Right lobe of liver (tissue), 6 donors: Measurements from ENCODE around the gene CCDC15. TPM values are rescaled to one million over a fixed set of nuclear protein-coding genes. Genes with fewer than 3 reads are reported as not detected.

Experiments used
- ATAC-seq, 4 donors: fragments of 200-7000 bp; cut with Tn5 transposase; one replicate each; pipeline ENCODE4 v1.9.1; 2020; ENCODE audit warnings: mild to moderate bottlenecking in 4 of 4, moderate library complexity in 4 of 4
- DNase-seq, 3 donors: peaks; one replicate each; pipeline ENCODE4 v3.0.0-alpha.2; 2020
- H3K27ac ChIP-seq, 3 donors: fragments of 200-600 bp; one replicate each; pipeline ENCODE4 v1.8.0; 2022
- H3K27me3 ChIP-seq, 2 donors: fragments of 200-600 bp; one replicate each; pipeline ENCODE4 v1.8.0; 2022
- H3K36me3 ChIP-seq, 4 donors: fragments of 200-600 bp; sonication (generic) in 1 of 4; one replicate each; pipeline versions ENCODE4 v1.5.1 to v1.8.0; 2017 to 2022; ENCODE audit warnings: control low read depth in 1 of 4
- H3K4me1 ChIP-seq, 4 donors: fragments of 200-600 bp; sonication (generic) in 1 of 4; one replicate each; pipeline versions ENCODE4 v1.5.1 to v1.8.0; 2017 to 2022; ENCODE audit warnings: control low read depth in 1 of 4
- H3K4me3 ChIP-seq, 3 donors: fragments of 200-600 bp; one replicate each; pipeline ENCODE4 v1.8.0; 2022
- H3K9me3 ChIP-seq, 4 donors: fragments of 200-600 bp; sonication (generic) in 1 of 4; one replicate each; pipeline versions ENCODE4 v1.5.1 to v1.8.0; 2017 to 2022; ENCODE audit warnings: control low read depth in 1 of 4
- CTCF ChIP-seq, 4 donors: fragments of 200-600 bp in 3 of 4; fragments of 450-650 bp in 1 of 4; IDR thresholded peaks; one replicate each; pipeline versions ENCODE4 v1.5.1 to v1.8.0; 2016 to 2022; ENCODE audit warnings: antibody characterized with exemption in 4 of 4, mild to moderate bottlenecking in 2 of 4
- POLR2A ChIP-seq: fragments of 450-650 bp; IDR thresholded peaks from one replicate; pipeline ENCODE4 v1.6.1; 2017; ENCODE audit warnings: antibody characterized with exemption, mild to moderate bottlenecking
- whole genome bisulfite sequencing: methylation state at CpG from one replicate; pipeline ENCODE4 v1.1.6; 2018; ENCODE audit warnings: low coverage, low lambda C conversion rate; ENCODE audit not compliant: insufficient coverage; ENCODE audit errors: missing lambda C conversion rate; 5-methylcytosine and 5-hydroxymethylcytosine counted together
- intact Hi-C, 2 donors: fragments of 100-400 bp; cut with DNase I; formaldehyde crosslinking; loops; one replicate each; pipeline versions ENCODE4 v1.11.2 to v1.14.1; 2022
- total RNA-seq, 6 experiments: library from RNA; depleted of rRNA in 2 of 6; stranded (reverse); fragments of >200 nt in 2 of 6; fragmentation: NEBNext Ultra II Directional in 3 of 6; extraction: Animal tissue kit (Norgen Biotek cat#: 25700) in 3 of 6; gene quantifications; one replicate each; pipeline versions ENCODE4 v1.1.0 to v1.2.4, GENCODE V29; 2016 to 2023
- donor health status: DM: no; HTN: yes; CAD: no.
- donor health status: DM: no; HTN: no; CAD: no.
- donor health status: DM: no; HTN: no; CAD: no.
- donor health status: DM: no; HTN: yes; CAD: no.
- donor health status: DM: no; HTN: yes; CAD: no.

The CCDC15 gene
- total RNA-seq, 6 experiments from 2014 or later: 0.57 to 1.8 (median 0.70) TPM

GRCh38 chr11:125071846-125072217 is 117.8 kb downstream of the CCDC15 start:
- Histone ChIP-seq H3K4me3 (no peak overlapping the region), H3K9me3 (no peaks in the 10 kb centered on the region), H3K36me3 (no peaks in the 10 kb centered on the region), H3K4me1 (peaks cover 0 to 3% (median 0%) of the 10 kb centered on the region in 4 donors), H3K27me3 (no peaks in the 10 kb centered on the region), H3K27ac (peak overlapping the region in 2 of 3 donors; percentile 26 to 47)
- 60% methylated on average over 3 of the region's 6 CpGs for WGBS
- ATAC-seq: no peak
- DNase-seq: no peak
- TF ChIP-seq POLR2A (no peak), CTCF (IDR thresholded peaks at IDR 0.05) (no peak)
- intact Hi-C loops: no loop called here

GRCh38 chr11:125072218-125072960 is 118.4 kb downstream of the CCDC15 start:
- TF ChIP-seq POLR2A (no peak), CTCF (IDR thresholded peaks at IDR 0.05) (no peak)
- H3K27me3 ChIP-seq: no peaks in the 10 kb centered on the region
- no peaks in the 10 kb centered on the region for H3K9me3 ChIP-seq
- intact Hi-C loops: no loop called here
- H3K4me3 ChIP-seq: no peak overlapping the region
- H3K4me1 ChIP-seq: peaks cover 0 to 3% (median 0%) of the 10 kb centered on the region in 4 donors
- no peaks in the 10 kb centered on the region for H3K36me3 ChIP-seq
- ATAC-seq (peak; percentile 22 to 45 (median 36)), DNase-seq (peak in 1 of 3 donors; percentile 19)
- 68% methylated on average over 10 of the region's 12 CpGs for WGBS
- H3K27ac ChIP-seq: peak overlapping the region in 1 of 3 donors; percentile 26

GRCh38 chr11:125072961-125073590 is 119.1 kb downstream of the CCDC15 start:
- Histone ChIP-seq H3K36me3 (no peaks in the 10 kb centered on the region), H3K9me3 (no peaks in the 10 kb centered on the region), H3K4me3 (no peak overlapping the region), H3K4me1 (peaks cover 0 to 3% (median 0%) of the 10 kb centered on the region in 4 donors), H3K27me3 (no peaks in the 10 kb centered on the region), H3K27ac (no peak overlapping the region)
- 60% methylated on average over 1 of the region's 12 CpGs for WGBS
- intact Hi-C loops: no loop called here
- no peak for TF ChIP-seq POLR2A
- TF ChIP-seq CTCF (IDR thresholded peaks at IDR 0.05): no peak
- DNase-seq (no peak), ATAC-seq (no peak)

- TF ChIP-seq CTCF (IDR thresholded peaks at IDR 0.05) (no peak), POLR2A (no peak)
- ATAC-seq (no peak), DNase-seq (no peak)
- H3K27me3 ChIP-seq: no peaks in the 10 kb centered on the region
- no peak overlapping the region for H3K27ac ChIP-seq
- no peaks in the 10 kb centered on the region for H3K9me3 ChIP-seq
- H3K4me1 ChIP-seq: peaks cover 0 to 3% (median 0%) of the 10 kb centered on the region in 4 donors
- H3K36me3 ChIP-seq: no peaks in the 10 kb centered on the region
- intact Hi-C loops: no loop called here
- H3K4me3 ChIP-seq: no peak overlapping the region
- 85% methylated on average over 8 of the region's 19 CpGs for WGBS
Measured at GRCh38 chr11:125073616-125074483, 119.8 kb downstream of the CCDC15 start.
